ENCODE results near the gene DLK1. TPM values are rescaled to one million over a fixed set of nuclear protein-coding genes. Genes with fewer than 3 reads are reported as not detected.

The DLK1 gene
- total and polyA plus RNA-seq, 2 of the 4 experiments (the other 2 are of a cell fraction), result under 0.01 to 0.07 TPM

GRCh38 chr14:100748944-100749343 lies 22.3 kb downstream of the DLK1 start:
- Histone ChIP-seq H3K4ac (ENCODE audit: low read depth, low read length) (no peak overlapping the region), H3K56ac (ENCODE audit: extremely low read depth, insufficient read depth, low read length) (no peak overlapping the region), H2BK15ac (ENCODE audit: low read depth, low read length) (no peak overlapping the region), H2AK5ac (ENCODE audit: low read depth, low read length) (no peak overlapping the region; the same call in 1 of the 2 replicates), H3K79me1 (ENCODE audit: low read depth in 1 of 2, low read length in 2 of 2) (no peaks in the 10 kb centered on the region), H4K5ac (ENCODE audit: low read depth, low read length) (no peak overlapping the region), H2BK5ac (ENCODE audit: low read depth, low read length, poor library complexity, severe bottlenecking) (no peak overlapping the region), H4K8ac (ENCODE audit: low read depth in 2 of 2, low read length in 2 of 2) (no peak overlapping the region), H2AFZ (replicated peaks; ENCODE audit: low read length, poor library complexity) (no peak overlapping the region), H3K4me3 (ENCODE audit: insufficient read depth, low read depth, low read length) (no peak overlapping the region), H3K23ac (ENCODE audit: low read depth, low read length) (no peak overlapping the region), H3K4me2 (ENCODE audit: low read depth, low read length) (no peak overlapping the region), H3K36me3 (ENCODE audit: control insufficient read depth, insufficient read depth, low read length) (no peaks in the 10 kb centered on the region), H3K14ac (replicated peaks; ENCODE audit: low read depth, low read length) (no peak overlapping the region), H2BK20ac (ENCODE audit: low read depth, low read length) (no peak overlapping the region), H2BK120ac (ENCODE audit: low read depth, low read length) (no peak overlapping the region), H3K27ac (ENCODE audit: insufficient read depth, low read length) (no peak overlapping the region), H3K9ac (ENCODE audit: low read depth, low read length) (no peak overlapping the region), H3K9me3 (ENCODE audit: control insufficient read depth, insufficient read depth, low read length) (no peaks in the 10 kb centered on the region), H3K27me3 (ENCODE audit: control insufficient read depth, insufficient read depth, low read length) (peaks cover 4% of the 10 kb centered on the region), H3K4me1 (ENCODE audit: control insufficient read depth, insufficient read depth, low read length) (peaks cover 7% of the 10 kb centered on the region; the same call in 1 of the 2 replicates), H2AK9ac (replicated peaks; ENCODE audit: low read depth, low read length, poor library complexity) (no peak overlapping the region), H3K9me1 (ENCODE audit: insufficient read depth, low read length) (peaks cover 7% of the 10 kb centered on the region), H3K18ac (ENCODE audit: low read depth, low read length) (no peak overlapping the region), H4K91ac (ENCODE audit: insufficient read depth, low read depth, low read length) (no peak overlapping the region), H4K20me1 (ENCODE audit: insufficient read depth, low read length) (no peaks in the 10 kb centered on the region; the same call in none of the 2 replicates)
- CTCF ChIA-PET, result no interaction called here
- POLR2A ChIA-PET (ENCODE audit: unreplicated experiment), result no interaction called here
- ATAC-seq (ENCODE audit: low read depth), result no peak
- dilution Hi-C loops (cut with HindIII; ENCODE audit: low sequenced_read_pairs, unreplicated experiment) (no loop called here), in situ Hi-C loops (cut with MboI; ENCODE audit: low sequenced_read_pairs) (no loop called here), intact Hi-C loops (cut with micrococcal nuclease) (loop anchor here (5.0 kb wide), 1 partner anchor 73 kb away; no protein-coding TSS in a partner anchor)
- BruUV-seq (replicated peaks), result no TSS peak
- no peak for TF ChIP-seq RCOR1 (IDR thresholded peaks at IDR 0.05; ENCODE audit: insufficient replicate concordance, low read length)
- TF ChIP-seq CEBPB (IDR thresholded peaks at IDR 0.05; ENCODE audit: low read depth, low read length), result no peak
- no peak for TF ChIP-seq BHLHE40 (IDR thresholded peaks at IDR 0.05; ENCODE audit: low read depth, low read length)
- TF ChIP-seq MAFK (IDR thresholded peaks at IDR 0.05; ENCODE audit: low read depth, low read length), result no peak
- TF ChIP-seq MAZ (IDR thresholded peaks at IDR 0.05; ENCODE audit: borderline replicate concordance, low read depth, low read length), result no peak
- no peak for TF ChIP-seq RFX5 (IDR thresholded peaks at IDR 0.05; ENCODE audit: low read depth, low read length)
- no peak for TF ChIP-seq FOS (IDR thresholded peaks at IDR 0.05; ENCODE audit: low read depth, low read length)
- no peak for TF ChIP-seq RAD21 (IDR thresholded peaks at IDR 0.05; ENCODE audit: low read length)
- TF ChIP-seq NFE2L2 (IDR thresholded peaks at IDR 0.05; ENCODE audit: low read depth, low read length), result no peak
- no peak for TF ChIP-seq POLR2A (IDR thresholded peaks at IDR 0.05; ENCODE audit: low read depth, low read length)
- no peak for TF ChIP-seq CHD1 (IDR thresholded peaks at IDR 0.05; ENCODE audit: low read depth, low read length)
- TF ChIP-seq CTCF (conservative IDR thresholded peaks at IDR 0.05; ENCODE audit: low read depth, low read length), result no peak
- no peak for TF ChIP-seq MXI1 (IDR thresholded peaks at IDR 0.05; ENCODE audit: borderline replicate concordance, low read depth, low read length)
- no peak for TF ChIP-seq SMC3 (IDR thresholded peaks at IDR 0.05; ENCODE audit: low read depth, low read length)
- no peak for TF ChIP-seq ELK1 (IDR thresholded peaks at IDR 0.05; ENCODE audit: borderline replicate concordance, low read depth, low read length)
- no peak for TF ChIP-seq USF2 (IDR thresholded peaks at IDR 0.05; ENCODE audit: low read depth, low read length)
- no CpG with 5 or more reads among the region's 8 CpGs for WGBS, 2 experiments (ENCODE audit: extremely low coverage in 2 of 2, insufficient read length in 1 of 2)
- DNase-seq, result no peak
